Astrocyte of the spinal cord (primary cell): Measurements from ENCODE around the gene SLC39A3.

Source experiments
- DNase-seq: peaks from one replicate; pipeline ENCODE4 v3.0.0; 2011; ENCODE audit warnings: low read depth, low spot score
- H3K4me3 ChIP-seq: 2 replicates; pipeline ENCODE4 v1.5.1; 2011; ENCODE audit warnings: low read depth, mild to moderate bottlenecking, low read length, moderate library complexity
- in situ Hi-C: cut with HindIII; loops from 2 replicates; pipeline ENCODE4 v1.10.0; 2017; ENCODE audit warnings: low sequenced_read_pairs
- TF ChIP-seq, protein P1 (sequence below): IDR thresholded peaks from 2 replicates; pipeline ENCODE4 v1.5.1; 2012; ENCODE audit warnings: low read depth, mild to moderate bottlenecking, low read length, inconsistent platforms

SLC39A3 gene

DNA sequence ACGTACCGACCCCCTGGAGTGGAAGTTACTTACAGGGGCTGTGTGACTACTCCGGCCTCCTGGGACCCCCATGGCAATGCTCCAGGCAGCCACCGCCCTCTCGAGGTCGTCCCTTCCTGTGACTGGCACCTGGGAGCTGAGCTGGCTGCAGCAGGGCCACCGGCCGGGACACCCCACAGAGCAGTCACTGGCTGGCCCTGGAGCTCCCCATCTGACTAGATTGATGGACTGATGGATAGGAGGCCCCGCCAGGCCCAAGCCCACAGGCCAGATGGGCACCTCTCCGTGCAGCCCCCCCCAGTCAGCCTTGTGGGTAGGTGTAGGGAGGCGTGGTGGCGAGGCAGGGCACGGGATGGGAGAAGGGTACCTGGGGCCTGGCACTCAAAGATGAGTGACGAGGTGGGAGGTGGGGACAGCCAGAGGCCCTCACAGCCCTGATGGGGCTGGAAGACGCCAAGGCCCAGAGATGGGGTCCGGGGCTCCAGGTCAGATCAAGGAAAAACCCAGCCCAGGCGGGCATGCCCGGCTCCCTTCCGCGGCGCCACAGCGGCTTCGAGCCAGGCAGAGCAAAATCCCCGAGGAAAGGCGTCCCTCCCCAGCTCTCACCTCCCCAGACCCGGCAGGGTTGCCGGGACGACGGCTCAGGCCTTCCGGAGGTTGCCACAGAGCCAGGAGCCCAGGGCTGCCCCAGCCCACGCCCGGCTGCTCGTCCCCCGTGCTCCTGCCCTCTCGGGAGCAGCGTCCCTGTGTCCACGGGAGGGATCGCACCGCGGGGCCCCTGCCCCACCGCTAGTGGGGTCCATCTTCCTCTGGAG lies 8.4 kb downstream of the SLC39A3 start:
- TF ChIP-seq, protein P1, sequence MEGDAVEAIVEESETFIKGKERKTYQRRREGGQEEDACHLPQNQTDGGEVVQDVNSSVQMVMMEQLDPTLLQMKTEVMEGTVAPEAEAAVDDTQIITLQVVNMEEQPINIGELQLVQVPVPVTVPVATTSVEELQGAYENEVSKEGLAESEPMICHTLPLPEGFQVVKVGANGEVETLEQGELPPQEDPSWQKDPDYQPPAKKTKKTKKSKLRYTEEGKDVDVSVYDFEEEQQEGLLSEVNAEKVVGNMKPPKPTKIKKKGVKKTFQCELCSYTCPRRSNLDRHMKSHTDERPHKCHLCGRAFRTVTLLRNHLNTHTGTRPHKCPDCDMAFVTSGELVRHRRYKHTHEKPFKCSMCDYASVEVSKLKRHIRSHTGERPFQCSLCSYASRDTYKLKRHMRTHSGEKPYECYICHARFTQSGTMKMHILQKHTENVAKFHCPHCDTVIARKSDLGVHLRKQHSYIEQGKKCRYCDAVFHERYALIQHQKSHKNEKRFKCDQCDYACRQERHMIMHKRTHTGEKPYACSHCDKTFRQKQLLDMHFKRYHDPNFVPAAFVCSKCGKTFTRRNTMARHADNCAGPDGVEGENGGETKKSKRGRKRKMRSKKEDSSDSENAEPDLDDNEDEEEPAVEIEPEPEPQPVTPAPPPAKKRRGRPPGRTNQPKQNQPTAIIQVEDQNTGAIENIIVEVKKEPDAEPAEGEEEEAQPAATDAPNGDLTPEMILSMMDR, result no peak
- in situ Hi-C loops, result no loop called here
- no peak for DNase-seq
- H3K4me3 ChIP-seq, result no peak overlapping the region

DNA sequence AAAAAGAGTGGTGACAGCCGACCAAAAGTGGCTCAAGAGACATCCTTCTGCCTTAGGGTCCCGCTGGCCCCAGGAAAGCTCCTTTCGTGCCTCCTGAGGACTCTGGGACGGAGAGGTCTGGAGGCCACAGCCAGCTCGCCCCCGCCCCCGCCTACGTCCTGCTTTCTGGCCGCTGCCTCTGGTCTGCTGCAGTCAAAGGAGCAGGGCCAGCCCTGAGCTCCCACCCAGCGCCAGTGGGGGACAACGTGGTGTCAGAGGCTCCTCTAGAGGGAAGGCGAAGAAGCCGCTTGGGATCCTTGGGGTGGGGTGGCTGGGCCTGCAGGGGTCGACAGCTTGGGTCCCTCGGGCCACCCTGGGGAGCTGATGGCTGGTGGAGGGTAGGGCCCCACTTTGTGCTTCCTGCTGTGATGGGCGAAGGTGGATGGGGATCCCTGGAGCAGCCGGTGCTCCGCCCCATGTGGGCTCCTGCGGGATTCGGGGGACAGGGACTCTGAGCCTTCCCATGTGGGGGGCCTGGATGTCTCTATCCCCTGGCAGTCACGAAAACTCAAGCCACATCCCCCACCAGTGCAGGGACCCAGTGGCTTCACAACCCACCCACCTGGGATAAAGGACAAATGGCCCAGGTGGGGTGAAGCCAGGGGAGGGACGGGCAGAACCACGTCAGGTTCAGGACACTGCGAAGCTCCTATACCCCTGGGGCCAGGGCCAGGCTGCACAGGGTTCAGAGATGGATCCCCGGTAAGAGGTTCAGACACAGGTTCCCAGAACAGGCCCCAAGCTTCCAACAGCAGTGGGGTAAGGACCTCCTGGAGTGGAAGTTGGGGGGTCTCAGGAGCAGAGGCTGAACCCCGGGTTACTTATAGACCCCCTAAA lies 9.6 kb downstream of the SLC39A3 start:
- DNase-seq, result no peak
- in situ Hi-C loops, result no loop called here
- H3K4me3 ChIP-seq, result no peak overlapping the region
- TF ChIP-seq, protein P1, result no peak

DNA sequence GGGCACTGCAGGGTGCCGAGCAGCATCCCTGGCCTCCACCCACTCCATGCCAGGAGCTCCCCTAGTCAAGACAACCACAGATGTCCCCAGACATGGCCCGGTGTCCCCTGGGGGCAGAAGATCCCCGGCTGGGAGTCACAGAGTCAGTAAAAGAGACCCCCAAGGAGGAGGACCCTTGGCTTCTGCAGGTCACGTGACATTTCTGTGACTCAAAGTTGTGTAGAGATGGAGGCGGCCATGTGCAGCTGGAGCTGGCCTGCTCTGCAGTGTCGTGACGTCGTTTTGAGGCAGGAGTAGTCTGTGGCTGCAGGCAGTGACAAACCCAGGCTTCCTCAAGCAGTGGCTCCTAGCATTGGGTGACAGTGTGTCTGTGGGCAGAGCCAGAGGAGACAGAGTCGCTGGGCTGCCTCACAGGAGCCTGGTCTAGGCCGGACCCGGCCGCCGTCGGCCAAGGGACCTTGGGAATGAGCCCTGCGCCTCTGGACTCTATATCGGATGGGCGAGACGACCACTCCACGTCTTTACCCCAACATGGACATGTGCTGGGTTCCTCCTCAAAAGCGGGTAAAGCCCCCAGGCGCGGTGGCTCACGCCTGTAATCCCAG lies 10.9 kb downstream of the SLC39A3 start:
- in situ Hi-C loops, result no loop called here
- TF ChIP-seq, protein P1, result no peak
- no peak for DNase-seq
- H3K4me3 ChIP-seq, result no peak overlapping the region

DNA sequence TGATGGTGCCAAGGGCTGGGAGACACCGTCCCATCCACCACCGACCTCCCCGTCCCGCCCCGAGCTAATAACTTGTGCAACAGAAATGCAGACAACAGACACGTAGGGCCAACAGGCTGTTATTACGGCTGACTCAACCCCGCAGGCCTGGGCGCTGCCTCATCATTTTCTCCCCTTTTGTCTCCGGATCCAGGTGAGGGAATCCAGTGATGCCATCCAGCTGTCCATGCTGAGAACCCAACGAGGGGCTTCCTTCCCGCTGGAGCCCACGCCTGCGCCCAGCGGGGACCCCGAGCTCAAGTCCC lies 12.2 kb downstream of the SLC39A3 start:
- no peak overlapping the region for H3K4me3 ChIP-seq
- no peak for DNase-seq
- in situ Hi-C loops, result no loop called here
- TF ChIP-seq, protein P1, result no peak

DNA sequence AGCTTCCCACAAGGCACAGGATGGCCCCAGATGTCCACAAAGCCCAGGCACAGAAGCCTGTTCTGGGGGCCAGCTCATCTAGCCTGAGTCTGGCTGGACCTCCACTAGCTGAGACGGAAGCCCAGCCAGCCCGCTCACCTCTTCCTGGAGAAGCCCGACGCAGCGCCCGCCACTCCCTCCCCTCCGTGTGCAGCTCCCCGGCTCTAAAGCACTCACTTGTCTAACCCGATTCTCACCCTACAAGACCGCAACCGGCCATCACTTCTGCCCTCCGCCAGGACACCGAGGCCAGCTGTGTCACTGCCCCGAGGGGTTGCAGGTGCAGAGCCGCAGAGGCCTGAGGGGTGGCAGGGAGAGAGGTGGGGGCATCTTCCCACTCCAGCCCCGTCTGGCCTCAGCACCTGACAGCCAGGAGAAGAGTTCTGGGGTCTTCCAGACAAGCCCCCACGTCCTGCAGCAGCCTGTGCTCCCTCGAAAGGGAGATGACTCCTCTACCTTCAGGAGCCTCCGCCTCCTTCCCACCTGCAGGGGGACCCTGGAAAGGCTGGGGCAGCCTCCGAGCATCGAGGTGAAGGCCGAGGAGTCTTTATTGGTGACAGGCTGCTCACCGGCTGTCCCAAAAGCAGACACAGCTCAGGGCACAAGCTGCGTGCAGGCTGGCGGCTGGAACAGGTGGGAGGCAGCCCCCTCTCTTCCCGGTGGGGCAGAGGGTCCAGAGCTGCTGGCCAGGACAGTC lies 12.7 kb downstream of the SLC39A3 start:
- TF ChIP-seq, protein P1, result no peak
- no peak for DNase-seq
- in situ Hi-C loops, result no loop called here
- H3K4me3 ChIP-seq, result no peak overlapping the region
